Tibial nerve (tissue), 3 donors: ENCODE measurements around the gene ZNF628.

Source experiments
- POLR2A ChIP-seq, 2 donors: fragments of 450-650 bp; IDR thresholded peaks; one replicate each; pipeline ENCODE4 v1.6.1; 2017; ENCODE audit warnings: antibody characterized with exemption in 2 of 2, mild to moderate bottlenecking in 2 of 2, moderate library complexity in 2 of 2
- TF ChIP-seq, protein P1 (sequence below), 5 experiments: fragments of 200-600 bp in 3 of 5; fragments of 450-650 bp in 2 of 5; sonication (generic) in 3 of 5; IDR thresholded peaks; one replicate each; pipeline ENCODE4 v1.5.1; 2016 to 2019; ENCODE audit warnings: antibody characterized with exemption in 5 of 5, mild to moderate bottlenecking in 3 of 5, moderate library complexity in 2 of 5

DNA sequence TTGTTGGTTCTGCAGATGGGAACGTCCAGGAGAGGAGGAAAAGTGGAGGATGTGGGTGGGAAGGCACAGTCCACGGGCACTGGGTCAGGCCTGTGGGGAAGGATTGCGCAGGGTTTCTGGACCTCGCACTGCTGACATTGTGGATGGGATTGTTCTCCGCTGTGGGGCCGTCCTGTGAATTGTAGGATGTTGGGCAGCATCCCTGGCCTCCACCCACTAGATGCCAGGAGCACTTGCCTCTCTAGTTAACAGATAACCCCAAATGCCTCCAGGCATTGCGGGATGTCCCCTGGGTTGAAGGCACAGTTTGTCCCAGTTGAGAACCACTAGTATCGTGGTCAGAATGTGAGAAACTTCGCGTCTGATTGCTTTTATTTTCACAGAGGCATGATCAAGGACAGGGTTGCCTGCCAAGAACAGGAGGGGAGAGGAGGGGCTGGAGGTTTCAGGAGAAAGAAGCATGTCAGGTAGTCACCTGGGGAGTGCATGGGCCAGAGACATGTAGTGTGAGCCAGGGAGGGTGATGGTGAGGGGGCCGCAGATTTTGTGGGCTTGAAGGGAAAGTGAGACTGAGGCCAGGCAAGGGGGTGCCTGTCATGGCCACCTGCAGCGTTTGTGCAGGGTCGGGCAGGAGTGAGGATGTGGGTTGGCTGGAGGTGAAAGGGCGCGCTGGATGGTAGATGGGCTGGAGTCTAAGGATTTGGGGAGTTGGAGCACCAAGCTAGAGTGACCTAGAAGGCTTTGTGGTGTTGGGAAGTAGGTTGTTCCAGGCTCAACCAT lies 3.2 kb downstream of the ZNF628 start:
- TF ChIP-seq, protein P1, sequence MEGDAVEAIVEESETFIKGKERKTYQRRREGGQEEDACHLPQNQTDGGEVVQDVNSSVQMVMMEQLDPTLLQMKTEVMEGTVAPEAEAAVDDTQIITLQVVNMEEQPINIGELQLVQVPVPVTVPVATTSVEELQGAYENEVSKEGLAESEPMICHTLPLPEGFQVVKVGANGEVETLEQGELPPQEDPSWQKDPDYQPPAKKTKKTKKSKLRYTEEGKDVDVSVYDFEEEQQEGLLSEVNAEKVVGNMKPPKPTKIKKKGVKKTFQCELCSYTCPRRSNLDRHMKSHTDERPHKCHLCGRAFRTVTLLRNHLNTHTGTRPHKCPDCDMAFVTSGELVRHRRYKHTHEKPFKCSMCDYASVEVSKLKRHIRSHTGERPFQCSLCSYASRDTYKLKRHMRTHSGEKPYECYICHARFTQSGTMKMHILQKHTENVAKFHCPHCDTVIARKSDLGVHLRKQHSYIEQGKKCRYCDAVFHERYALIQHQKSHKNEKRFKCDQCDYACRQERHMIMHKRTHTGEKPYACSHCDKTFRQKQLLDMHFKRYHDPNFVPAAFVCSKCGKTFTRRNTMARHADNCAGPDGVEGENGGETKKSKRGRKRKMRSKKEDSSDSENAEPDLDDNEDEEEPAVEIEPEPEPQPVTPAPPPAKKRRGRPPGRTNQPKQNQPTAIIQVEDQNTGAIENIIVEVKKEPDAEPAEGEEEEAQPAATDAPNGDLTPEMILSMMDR (IDR thresholded peaks at IDR 0.05), result no peak
- TF ChIP-seq POLR2A (IDR thresholded peaks at IDR 0.05), result no peak
